ENCODE measurements around the gene MVK.

Gene MVK

DNA sequence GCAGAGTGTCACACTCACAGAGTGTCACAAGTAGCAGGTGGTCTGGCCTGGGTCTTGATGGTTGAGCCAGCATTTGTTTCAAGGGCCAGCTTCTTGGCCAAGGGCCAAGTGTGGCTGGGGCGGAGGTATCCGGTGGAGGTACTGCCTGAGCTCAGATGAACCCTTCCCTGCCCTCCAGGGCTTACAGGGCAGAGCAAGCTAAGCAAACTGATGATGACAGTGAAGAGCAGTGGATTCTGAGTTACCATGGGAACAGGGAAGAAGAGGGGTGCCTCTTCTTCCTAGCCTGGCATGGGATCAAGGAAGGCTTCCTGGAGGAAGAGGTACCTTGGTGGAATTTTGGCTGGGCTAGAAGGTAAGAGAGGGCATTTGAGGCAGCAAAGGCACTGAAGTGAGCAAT, 35.7 kb downstream of the MVK start:
- Histone ChIP-seq H3K4me1 (ENCODE audit: control insufficient read depth, insufficient read depth, low read length) (no peaks in the 10 kb centered on the region), H3K9ac (ENCODE audit: low read length) (no peak overlapping the region), H3K36me3 (ENCODE audit: control insufficient read depth, insufficient read depth, low read length) (no peaks in the 10 kb centered on the region), H3K27ac (ENCODE audit: low read depth, low read length) (no peak overlapping the region), H3K27me3 (ENCODE audit: control insufficient read depth, insufficient read depth, low read length) (peaks cover 8% of the 10 kb centered on the region), H3K4me3 (ENCODE audit: low read length) (no peak overlapping the region)

DNA sequence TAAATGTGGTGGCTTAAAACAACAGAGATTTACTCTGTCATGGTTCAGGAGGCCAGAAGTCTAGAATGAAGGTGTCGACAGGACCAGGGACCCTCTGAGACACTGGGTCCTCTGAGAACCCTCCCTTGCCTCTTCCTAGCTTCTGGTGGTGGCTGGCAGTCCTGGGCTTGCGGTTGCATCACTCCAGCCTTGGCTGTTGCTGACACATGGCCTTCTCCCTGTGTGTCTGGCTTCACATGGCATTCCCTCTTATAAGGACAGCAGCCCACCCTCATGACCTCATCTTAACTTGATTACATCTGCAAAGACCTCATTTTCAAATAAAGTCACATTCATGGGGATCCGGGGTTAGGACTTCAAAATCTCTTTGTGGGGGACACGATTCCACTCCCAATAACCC, 36.9 kb downstream of the MVK start:
- Histone ChIP-seq H3K27me3 (ENCODE audit: control insufficient read depth, insufficient read depth, low read length) (peaks cover 4% of the 10 kb centered on the region), H3K9ac (ENCODE audit: low read length) (no peak overlapping the region), H3K4me1 (ENCODE audit: control insufficient read depth, insufficient read depth, low read length) (no peaks in the 10 kb centered on the region), H3K36me3 (ENCODE audit: control insufficient read depth, insufficient read depth, low read length) (no peaks in the 10 kb centered on the region), H3K4me3 (ENCODE audit: low read length) (no peak overlapping the region), H3K27ac (ENCODE audit: low read depth, low read length) (no peak overlapping the region)

DNA sequence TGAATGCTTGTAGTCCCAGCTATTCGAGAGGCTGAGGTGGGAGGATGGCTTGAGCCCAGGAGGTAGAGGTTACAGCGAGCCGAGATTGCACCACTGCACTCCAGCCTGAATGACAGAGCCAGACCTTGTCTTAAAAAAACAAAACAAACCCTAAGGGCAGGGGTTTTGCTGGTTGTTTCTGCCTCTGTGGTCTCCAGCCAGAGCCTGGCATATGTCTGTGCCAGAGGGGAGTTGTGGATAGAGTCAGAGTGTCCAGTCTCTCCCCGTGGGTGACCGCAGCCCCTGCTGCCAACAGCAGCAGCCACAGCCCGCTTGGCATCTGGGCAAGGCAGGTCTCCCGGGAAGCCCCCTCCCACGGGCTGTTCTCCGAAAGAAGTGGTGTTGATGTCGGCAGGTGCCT, 37.6 kb downstream of the MVK start:
- Histone ChIP-seq H3K4me1 (ENCODE audit: control insufficient read depth, insufficient read depth, low read length) (no peaks in the 10 kb centered on the region), H3K36me3 (ENCODE audit: control insufficient read depth, insufficient read depth, low read length) (no peaks in the 10 kb centered on the region), H3K9ac (ENCODE audit: low read length) (no peak overlapping the region), H3K27me3 (ENCODE audit: control insufficient read depth, insufficient read depth, low read length) (peaks cover 2% of the 10 kb centered on the region), H3K27ac (ENCODE audit: low read depth, low read length) (no peak overlapping the region), H3K4me3 (ENCODE audit: low read length) (no peak overlapping the region)

DNA sequence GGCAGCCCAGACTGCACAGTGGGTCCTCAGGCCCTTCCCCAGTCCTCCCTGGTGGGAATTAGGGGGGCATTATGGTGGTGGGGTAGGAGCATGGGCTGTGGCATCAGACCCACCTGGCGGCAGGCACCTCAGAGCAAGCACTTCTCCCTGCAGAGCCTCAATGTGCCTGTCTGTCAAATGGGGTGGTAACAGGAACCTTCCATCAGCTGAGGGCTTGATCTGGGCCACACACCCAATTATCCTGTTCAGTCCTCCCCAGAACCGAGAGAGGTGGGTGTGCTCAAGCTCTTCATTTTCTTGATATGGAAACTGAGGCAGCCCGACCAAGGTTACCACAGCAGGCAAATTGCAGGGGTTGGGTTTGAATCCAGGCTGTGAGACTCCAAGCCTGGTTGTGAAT, 38.4 kb downstream of the MVK start:
- no peaks in the 10 kb centered on the region for H3K4me1 ChIP-seq (ENCODE audit: control insufficient read depth, insufficient read depth, low read length)
- H3K4me3 ChIP-seq (ENCODE audit: low read length) = no peak overlapping the region
- H3K9ac ChIP-seq (ENCODE audit: low read length) = no peak overlapping the region
- H3K36me3 ChIP-seq (ENCODE audit: control insufficient read depth, insufficient read depth, low read length) = no peaks in the 10 kb centered on the region
- no peak overlapping the region for H3K27ac ChIP-seq (ENCODE audit: low read depth, low read length)
- peaks cover 2% of the 10 kb centered on the region for H3K27me3 ChIP-seq (ENCODE audit: control insufficient read depth, insufficient read depth, low read length)

DNA sequence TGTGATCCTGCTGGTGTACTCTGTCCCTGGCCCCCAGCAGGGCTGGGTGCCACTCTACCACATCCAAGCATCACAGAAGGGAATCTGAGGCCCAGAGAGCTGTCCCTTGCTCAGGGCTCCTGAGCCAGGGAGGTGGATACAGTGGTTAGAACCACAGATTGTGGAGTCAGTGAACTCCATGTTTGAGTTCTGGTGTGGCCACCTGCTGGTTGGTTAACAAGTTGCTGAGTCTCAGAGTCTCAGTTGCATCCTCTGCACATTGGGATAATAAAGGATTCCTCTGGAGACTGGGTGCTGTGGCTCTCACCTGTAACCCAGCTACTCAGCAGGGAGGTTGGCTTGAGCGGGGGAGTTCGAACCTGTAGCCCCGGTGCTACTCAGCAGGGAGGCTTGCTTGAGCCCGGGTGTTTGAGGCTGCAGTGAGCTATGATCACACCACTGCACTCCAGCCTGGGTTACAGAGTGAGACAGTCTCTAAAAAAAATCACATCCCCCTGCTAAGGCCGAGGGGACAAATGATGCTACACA, 39.4 kb downstream of the MVK start:
- no peak overlapping the region for H3K27ac ChIP-seq (ENCODE audit: low read depth, low read length)
- H3K36me3 ChIP-seq (ENCODE audit: control insufficient read depth, insufficient read depth, low read length) = no peaks in the 10 kb centered on the region
- no peak overlapping the region for H3K9ac ChIP-seq (ENCODE audit: low read length)
- H3K4me1 ChIP-seq (ENCODE audit: control insufficient read depth, insufficient read depth, low read length) = no peaks in the 10 kb centered on the region
- H3K4me3 ChIP-seq (ENCODE audit: low read length) = no peak overlapping the region
- peaks cover 2% of the 10 kb centered on the region for H3K27me3 ChIP-seq (ENCODE audit: control insufficient read depth, insufficient read depth, low read length)

DNA sequence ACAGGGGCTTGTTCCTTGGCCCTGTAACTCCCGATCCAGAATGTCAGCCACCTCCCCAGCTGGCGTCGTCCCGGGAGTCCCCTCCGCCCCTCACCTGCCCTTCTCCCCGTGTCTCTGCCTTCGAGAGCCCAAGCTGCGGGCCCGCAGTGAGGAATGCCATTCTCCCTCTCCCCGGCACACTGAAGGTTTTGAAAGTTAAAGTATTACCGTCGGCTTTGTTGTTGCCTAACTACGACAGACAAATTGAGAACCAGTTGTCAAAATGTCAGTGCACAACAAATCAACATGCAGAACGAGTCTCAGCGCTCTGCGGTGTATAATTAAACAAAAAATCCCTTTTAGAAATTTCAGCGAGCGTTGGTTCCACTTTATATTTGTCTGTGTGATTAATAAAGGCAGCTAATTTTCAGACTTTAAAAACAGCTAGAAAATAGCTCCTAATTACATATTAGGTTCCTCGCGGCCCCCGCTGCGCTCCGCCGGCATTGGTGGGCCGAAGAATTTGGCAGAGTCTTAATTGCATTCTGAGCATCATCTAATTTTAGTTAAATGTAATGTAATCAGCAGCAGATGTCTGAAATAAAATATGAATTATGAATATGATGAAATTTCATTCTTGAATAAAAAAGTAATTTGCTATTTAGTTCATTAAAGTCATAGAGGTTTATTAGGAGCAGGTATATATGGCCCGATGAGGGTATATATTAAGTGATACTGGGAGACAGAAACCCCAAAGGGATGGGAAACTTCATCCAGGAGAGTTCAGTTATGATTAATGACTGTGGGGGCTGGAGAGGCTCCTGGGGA, 40.3 kb downstream of the MVK start:
- H3K27me3 ChIP-seq (ENCODE audit: control insufficient read depth, insufficient read depth, low read length) = peaks cover 2% of the 10 kb centered on the region
- H3K36me3 ChIP-seq (ENCODE audit: control insufficient read depth, insufficient read depth, low read length) = no peaks in the 10 kb centered on the region
- H3K9ac ChIP-seq (ENCODE audit: low read length) = no peak overlapping the region
- H3K4me1 ChIP-seq (ENCODE audit: control insufficient read depth, insufficient read depth, low read length) = no peaks in the 10 kb centered on the region
- no peak overlapping the region for H3K4me3 ChIP-seq (ENCODE audit: low read length)
- H3K27ac ChIP-seq (ENCODE audit: low read depth, low read length) = no peak overlapping the region

DNA sequence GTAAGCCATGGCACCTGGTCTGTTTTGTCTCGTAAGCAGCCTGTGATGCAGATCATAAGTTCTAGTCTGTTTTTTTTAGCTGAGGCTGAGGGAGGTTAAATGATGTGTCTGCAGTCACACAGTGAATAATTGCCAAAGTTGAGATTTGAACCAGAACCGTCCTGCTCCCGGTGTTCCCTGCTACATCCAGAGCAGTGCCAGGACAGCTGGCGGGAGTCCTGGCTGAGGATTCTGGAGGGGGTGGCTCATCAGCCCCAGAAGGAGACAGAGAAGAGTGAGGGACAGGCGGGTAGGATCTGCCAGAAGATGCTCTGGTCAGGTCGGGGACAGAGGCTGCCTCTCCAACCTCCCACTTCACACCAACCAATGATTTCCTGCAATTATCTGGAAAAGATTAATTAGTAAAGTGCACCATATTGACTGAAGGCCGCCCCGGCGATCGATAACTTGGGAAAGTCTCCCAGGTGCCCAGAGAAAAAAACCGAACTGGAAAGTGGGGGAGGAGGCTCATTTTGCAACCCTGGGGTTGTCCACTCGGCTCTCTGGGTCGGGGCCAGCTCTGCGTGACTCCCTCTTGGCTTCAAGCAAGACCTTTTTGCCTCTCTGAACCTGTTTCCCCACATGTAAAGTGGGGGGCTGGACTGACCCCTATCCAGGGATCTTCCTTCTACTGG, 42.1 kb downstream of the MVK start:
- Histone ChIP-seq H3K27ac (ENCODE audit: low read depth, low read length) (no peak overlapping the region), H3K4me3 (ENCODE audit: low read length) (no peak overlapping the region), H3K27me3 (ENCODE audit: control insufficient read depth, insufficient read depth, low read length) (no peaks in the 10 kb centered on the region), H3K9ac (ENCODE audit: low read length) (no peak overlapping the region), H3K4me1 (ENCODE audit: control insufficient read depth, insufficient read depth, low read length) (no peaks in the 10 kb centered on the region), H3K36me3 (ENCODE audit: control insufficient read depth, insufficient read depth, low read length) (no peaks in the 10 kb centered on the region)

DNA sequence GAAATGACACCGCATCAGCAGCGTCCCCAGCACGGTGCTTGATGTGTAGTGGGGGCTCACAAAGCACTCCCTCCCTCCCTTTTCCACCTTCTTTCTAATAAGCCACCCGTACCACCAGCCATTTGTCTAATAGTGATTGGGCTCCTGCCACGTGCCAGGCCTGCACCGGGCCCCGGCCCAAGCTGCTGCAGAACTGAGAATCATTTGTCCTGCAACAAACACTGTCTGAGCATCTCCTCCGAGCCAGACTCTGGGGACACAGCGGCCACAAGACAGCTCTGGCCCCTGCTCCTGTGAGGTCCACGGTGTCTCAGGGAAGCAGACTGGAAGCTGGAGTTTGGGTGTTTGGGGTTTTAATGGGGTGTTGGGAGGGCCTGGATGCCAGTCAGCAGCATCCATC, 43.9 kb downstream of the MVK start:
- no peaks in the 10 kb centered on the region for H3K36me3 ChIP-seq (ENCODE audit: control insufficient read depth, insufficient read depth, low read length)
- no peaks in the 10 kb centered on the region for H3K4me1 ChIP-seq (ENCODE audit: control insufficient read depth, insufficient read depth, low read length)
- H3K27ac ChIP-seq (ENCODE audit: low read depth, low read length) = no peak overlapping the region
- no peak overlapping the region for H3K4me3 ChIP-seq (ENCODE audit: low read length)
- no peak overlapping the region for H3K9ac ChIP-seq (ENCODE audit: low read length)
- no peaks in the 10 kb centered on the region for H3K27me3 ChIP-seq (ENCODE audit: control insufficient read depth, insufficient read depth, low read length)

DNA sequence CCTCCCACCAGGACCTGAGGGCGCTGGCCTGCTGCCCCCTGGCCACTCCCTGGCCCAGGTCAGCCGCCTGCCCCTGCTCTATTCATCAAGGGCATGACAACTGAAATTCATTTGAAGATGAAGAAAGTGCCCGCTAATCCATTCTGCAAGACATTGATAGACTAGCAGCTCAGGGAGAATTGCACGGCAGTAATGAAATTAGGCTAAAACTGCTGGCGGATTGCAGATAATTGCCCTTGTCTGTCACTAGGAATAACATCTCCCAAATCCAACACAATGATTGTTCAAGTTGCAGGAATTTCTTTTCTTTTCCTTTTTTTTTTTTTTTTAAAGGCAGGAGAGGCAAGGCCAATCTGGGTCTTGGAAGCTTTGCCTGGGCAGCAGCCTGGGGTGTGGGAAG, 44.5 kb downstream of the MVK start:
- H3K4me1 ChIP-seq (ENCODE audit: control insufficient read depth, insufficient read depth, low read length) = no peaks in the 10 kb centered on the region
- no peaks in the 10 kb centered on the region for H3K27me3 ChIP-seq (ENCODE audit: control insufficient read depth, insufficient read depth, low read length)
- H3K9ac ChIP-seq (ENCODE audit: low read length) = no peak overlapping the region
- no peak overlapping the region for H3K4me3 ChIP-seq (ENCODE audit: low read length)
- H3K27ac ChIP-seq (ENCODE audit: low read depth, low read length) = no peak overlapping the region
- H3K36me3 ChIP-seq (ENCODE audit: control insufficient read depth, insufficient read depth, low read length) = no peaks in the 10 kb centered on the region

DNA sequence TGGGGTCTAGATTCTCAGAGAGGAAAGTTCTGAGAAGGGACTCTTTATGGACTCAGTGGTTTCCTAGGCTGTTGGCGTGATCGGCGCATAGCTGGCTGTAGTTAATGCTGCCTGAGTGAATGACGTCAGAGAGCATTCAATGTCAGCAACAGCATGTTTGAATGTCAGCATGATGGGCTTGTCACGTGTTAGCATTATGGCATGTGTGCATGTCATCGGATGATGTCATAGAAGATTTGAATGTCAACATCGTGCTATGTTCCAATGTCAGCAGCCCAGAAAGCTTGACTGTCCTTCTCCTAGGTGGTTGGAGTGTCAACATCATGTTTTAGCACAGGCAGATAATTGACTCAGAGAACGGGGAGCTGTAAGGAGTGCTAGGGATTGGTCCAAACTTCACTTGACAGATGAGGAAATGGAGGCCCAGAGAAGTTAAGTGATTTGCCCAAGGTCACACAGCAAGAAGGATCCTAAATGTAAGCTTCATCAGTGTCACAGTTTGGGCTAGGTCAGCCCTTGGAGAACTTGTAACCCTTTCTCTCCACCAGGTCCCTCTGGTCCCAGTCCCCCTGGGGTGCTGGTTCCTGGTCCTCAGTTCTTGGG, 45.5 kb downstream of the MVK start:
- H3K9ac ChIP-seq (ENCODE audit: low read length) = no peak overlapping the region
- H3K4me3 ChIP-seq (ENCODE audit: low read length) = no peak overlapping the region
- H3K4me1 ChIP-seq (ENCODE audit: control insufficient read depth, insufficient read depth, low read length) = no peaks in the 10 kb centered on the region
- no peaks in the 10 kb centered on the region for H3K36me3 ChIP-seq (ENCODE audit: control insufficient read depth, insufficient read depth, low read length)
- H3K27me3 ChIP-seq (ENCODE audit: control insufficient read depth, insufficient read depth, low read length) = no peaks in the 10 kb centered on the region
- H3K27ac ChIP-seq (ENCODE audit: low read depth, low read length) = no peak overlapping the region

DNA sequence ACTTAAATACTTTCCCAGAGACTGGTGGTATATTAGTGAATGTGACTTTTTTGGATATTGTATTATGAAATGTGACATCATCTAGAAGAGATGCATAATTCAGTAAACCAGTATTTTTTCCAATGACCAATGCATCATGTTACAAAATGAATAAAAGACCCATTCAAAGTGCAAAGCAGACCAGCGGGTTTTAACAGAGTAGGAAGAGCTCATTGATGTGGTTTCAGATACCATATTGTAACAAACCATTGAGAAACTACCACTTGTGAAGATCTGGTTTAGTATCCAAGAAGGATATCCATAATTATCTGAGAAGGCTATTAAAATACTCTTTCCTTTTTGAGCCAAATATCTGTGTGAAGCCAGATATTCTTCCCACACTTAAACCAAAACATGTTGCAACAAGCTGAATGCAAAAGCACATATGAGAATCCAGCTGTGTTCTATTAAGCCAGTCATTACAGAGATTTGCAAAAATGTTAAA, 47.7 kb downstream of the MVK start:
- H3K9ac ChIP-seq (ENCODE audit: low read length) = no peak overlapping the region
- H3K27me3 ChIP-seq (ENCODE audit: control insufficient read depth, insufficient read depth, low read length) = no peaks in the 10 kb centered on the region
- no peaks in the 10 kb centered on the region for H3K36me3 ChIP-seq (ENCODE audit: control insufficient read depth, insufficient read depth, low read length)
- no peak overlapping the region for H3K27ac ChIP-seq (ENCODE audit: low read depth, low read length)
- H3K4me1 ChIP-seq (ENCODE audit: control insufficient read depth, insufficient read depth, low read length) = no peaks in the 10 kb centered on the region
- H3K4me3 ChIP-seq (ENCODE audit: low read length) = no peak overlapping the region

DNA sequence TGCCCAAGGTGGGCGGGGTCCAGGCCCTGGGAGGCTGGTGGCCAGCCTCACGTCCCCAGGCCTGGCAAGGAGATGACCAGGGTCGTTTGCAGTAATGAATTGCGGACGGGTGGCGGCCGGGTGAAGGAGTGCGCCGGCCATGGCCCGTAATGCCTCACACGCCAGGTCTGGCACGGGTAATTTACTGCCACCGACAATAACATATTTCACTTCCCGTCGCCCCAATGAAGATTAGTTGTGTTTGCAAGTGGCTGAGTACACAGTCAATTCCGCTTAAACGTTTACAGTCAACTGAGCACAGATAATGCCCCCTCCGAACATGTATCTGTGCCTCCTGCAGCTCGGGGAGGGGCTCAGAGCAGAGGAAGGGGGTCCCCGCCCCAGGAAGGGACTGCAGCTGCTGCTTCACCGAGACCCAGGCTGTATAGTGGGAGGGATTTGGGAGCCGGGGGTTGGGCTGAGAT, 48.3 kb downstream of the MVK start:
- H3K4me3 ChIP-seq (ENCODE audit: low read length) = no peak overlapping the region
- no peaks in the 10 kb centered on the region for H3K36me3 ChIP-seq (ENCODE audit: control insufficient read depth, insufficient read depth, low read length)
- H3K27ac ChIP-seq (ENCODE audit: low read depth, low read length) = no peak overlapping the region
- no peaks in the 10 kb centered on the region for H3K4me1 ChIP-seq (ENCODE audit: control insufficient read depth, insufficient read depth, low read length)
- H3K9ac ChIP-seq (ENCODE audit: low read length) = no peak overlapping the region
- H3K27me3 ChIP-seq (ENCODE audit: control insufficient read depth, insufficient read depth, low read length) = no peaks in the 10 kb centered on the region
